Hepatocyte (in vitro differentiated cells): ENCODE data around the gene BAZ2B. TPM values are rescaled to one million over a fixed set of nuclear protein-coding genes. Genes with fewer than 3 reads are reported as not detected.

Experiments
- DNase-seq: peaks from one replicate; pipeline ENCODE4 v3.0.0-alpha.2; 2016; ENCODE audit warnings: low spot score
- H2AFZ ChIP-seq: fragments of 200-600 bp; sonication (generic); 2 replicates; pipeline ENCODE4 v1.6.0; 2016; ENCODE audit warnings: antibody characterized with exemption, mild to moderate bottlenecking
- H3K27ac ChIP-seq: fragments of 200-600 bp; sonication (generic); 2 replicates; pipeline ENCODE4 v1.5.1; 2016; ENCODE audit warnings: mild to moderate bottlenecking
- H3K27me3 ChIP-seq: fragments of 200-600 bp; sonication (generic); 2 replicates; pipeline ENCODE4 v1.6.1; 2016
- H3K36me3 ChIP-seq: fragments of 200-600 bp; sonication (generic); replicated peaks from 2 replicates; pipeline ENCODE4 v1.5.1; 2016; ENCODE audit warnings: low read depth; ENCODE audit not compliant: insufficient read depth
- H3K4me1 ChIP-seq: fragments of 200-600 bp; sonication (generic); 2 replicates; pipeline ENCODE4 v1.5.1; 2016; ENCODE audit warnings: mild to moderate bottlenecking, moderate library complexity; ENCODE audit not compliant: insufficient read depth
- H3K4me2 ChIP-seq: fragments of 200-600 bp; sonication (generic); 2 replicates; pipeline ENCODE4 v1.6.0; 2016
- H3K4me3 ChIP-seq: fragments of 200-600 bp; sonication (generic); 2 replicates; pipeline ENCODE4 v1.5.1; 2016; ENCODE audit warnings: mild to moderate bottlenecking
- H3K79me2 ChIP-seq: fragments of 200-600 bp; sonication (generic); 2 replicates; pipeline ENCODE4 v1.6.0; 2017; ENCODE audit warnings: mild to moderate bottlenecking
- H3K9me2 ChIP-seq: fragments of 200-600 bp; sonication (generic); replicated peaks from 2 replicates; pipeline ENCODE4 v1.6.0; 2017; ENCODE audit warnings: mild to moderate bottlenecking; ENCODE audit not compliant: insufficient read depth
- H3K9me3 ChIP-seq: fragments of 200-600 bp; sonication (generic); 2 replicates; pipeline ENCODE4 v1.5.1; 2016; ENCODE audit warnings: low read depth, mild to moderate bottlenecking
- H4K20me1 ChIP-seq: fragments of 200-600 bp; sonication (generic); 2 replicates; pipeline ENCODE4 v1.6.0; 2016; ENCODE audit warnings: mild to moderate bottlenecking; ENCODE audit not compliant: insufficient read depth, poor library complexity, severe bottlenecking
- CTCF ChIP-seq: fragments of 200-600 bp; sonication (generic); IDR thresholded peaks from 2 replicates; pipeline ENCODE4 v1.5.1; 2016; ENCODE audit warnings: antibody characterized with exemption, mild to moderate bottlenecking; ENCODE audit not compliant: poor library complexity
- EZH2 ChIP-seq: fragments of 200-600 bp; sonication (generic); IDR thresholded peaks from 2 replicates; pipeline ENCODE4 v1.6.1; 2016; ENCODE audit warnings: antibody characterized with exemption, mild to moderate bottlenecking, borderline replicate concordance
- EZH2phosphoT487 ChIP-seq: fragments of 200-600 bp; sonication (generic); IDR thresholded peaks from one replicate; pipeline ENCODE4 v1.6.1; 2018; ENCODE audit warnings: antibody characterized with exemption, mild to moderate bottlenecking, low read depth, moderate library complexity; ENCODE audit not compliant: unreplicated experiment, severe bottlenecking
- WGBS: methylation state at CpG from one replicate; pipeline ENCODE4 v1.1.6; 2016; ENCODE audit warnings: low lambda C conversion rate; ENCODE audit errors: missing lambda C conversion rate; 5-methylcytosine and 5-hydroxymethylcytosine counted together
- polyA plus RNA-seq: library from polyadenylated mRNA; unstranded; fragments of >200 nt; fragmentation: Nextera tagmentation; extraction: Ambion mirVana; gene quantifications from 2 replicates; pipeline ENCODE4 v1.2.1, GENCODE V29; 2016
- total RNA-seq: library from RNA; depleted of rRNA; stranded (reverse); fragments of >200 nt; gene quantifications from 2 replicates; pipeline ENCODE4 v1.2.3, GENCODE V29; 2014

The BAZ2B gene
- total and polyA plus RNA-seq, 2 experiments from 2014 or later: 40.7 to 83.3 TPM

DNA sequence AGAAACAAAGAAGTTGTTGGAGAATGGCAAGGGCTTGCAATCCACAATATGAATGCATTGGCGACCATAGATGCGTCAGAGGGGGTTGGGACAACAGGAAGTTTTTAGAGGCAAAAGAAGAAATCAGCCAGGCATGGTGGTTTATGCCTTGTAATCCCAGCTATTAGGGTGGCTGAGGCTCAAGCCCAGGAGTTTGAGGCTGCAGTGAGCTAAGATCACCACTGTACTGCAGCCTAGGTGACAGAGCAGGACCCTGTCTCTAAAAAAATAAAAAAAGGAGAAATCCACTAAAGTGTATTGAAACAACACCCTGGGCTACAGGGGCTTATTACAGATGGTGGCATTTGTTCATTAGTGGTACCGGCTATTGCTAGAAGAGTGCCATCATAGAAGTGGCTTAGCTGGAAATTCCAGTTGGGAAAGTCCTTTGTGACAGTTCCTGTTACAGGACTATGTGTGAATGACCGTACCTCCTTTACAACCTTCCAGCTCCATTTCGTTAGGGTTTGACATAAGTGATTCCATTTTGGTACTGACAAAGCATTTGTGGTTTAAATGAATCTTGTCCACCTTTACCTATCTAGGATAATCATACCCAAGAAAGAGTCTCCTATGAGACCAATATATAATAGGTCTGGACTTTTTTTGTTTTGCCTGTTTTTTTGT lies 319.2 kb downstream of the BAZ2B start:
- Histone ChIP-seq H3K9me2 (no peaks in the 10 kb centered on the region), H2AFZ (no peak overlapping the region), H3K27ac (no peak overlapping the region), H3K79me2 (no peaks in the 10 kb centered on the region), H4K20me1 (no peaks in the 10 kb centered on the region), H3K4me1 (no peaks in the 10 kb centered on the region), H3K27me3 (no peaks in the 10 kb centered on the region), H3K4me2 (no peak overlapping the region), H3K9me3 (no peaks in the 10 kb centered on the region), H3K4me3 (no peak overlapping the region), H3K36me3 (no peaks in the 10 kb centered on the region)
- no peak for DNase-seq
- WGBS: 83% methylated on average over 5 of the region's 5 CpGs
- TF ChIP-seq CTCF: no peak
- no peak for TF ChIP-seq EZH2
- no peak for TF ChIP-seq EZH2phosphoT487

- H2AFZ ChIP-seq: no peak overlapping the region
- H3K4me2 ChIP-seq: no peak overlapping the region
- H3K4me3 ChIP-seq: no peak overlapping the region
- H3K9me2 ChIP-seq: no peaks in the 10 kb centered on the region
- no peaks in the 10 kb centered on the region for H3K79me2 ChIP-seq
- H4K20me1 ChIP-seq: no peaks in the 10 kb centered on the region
- TF ChIP-seq EZH2: no peak
- TF ChIP-seq CTCF: no peak
- no peak for TF ChIP-seq EZH2phosphoT487
- no peaks in the 10 kb centered on the region for H3K36me3 ChIP-seq
- H3K27me3 ChIP-seq: no peaks in the 10 kb centered on the region
- WGBS: 69% methylated on average over 6 of the region's 6 CpGs
- DNase-seq: no peak
- peaks cover 4% of the 10 kb centered on the region for H3K4me1 ChIP-seq
- no peak overlapping the region for H3K27ac ChIP-seq
- H3K9me3 ChIP-seq: no peaks in the 10 kb centered on the region
These were observed 324.2 kb downstream of the BAZ2B start for GRCh38 chr2:159292157-159292556.

DNA sequence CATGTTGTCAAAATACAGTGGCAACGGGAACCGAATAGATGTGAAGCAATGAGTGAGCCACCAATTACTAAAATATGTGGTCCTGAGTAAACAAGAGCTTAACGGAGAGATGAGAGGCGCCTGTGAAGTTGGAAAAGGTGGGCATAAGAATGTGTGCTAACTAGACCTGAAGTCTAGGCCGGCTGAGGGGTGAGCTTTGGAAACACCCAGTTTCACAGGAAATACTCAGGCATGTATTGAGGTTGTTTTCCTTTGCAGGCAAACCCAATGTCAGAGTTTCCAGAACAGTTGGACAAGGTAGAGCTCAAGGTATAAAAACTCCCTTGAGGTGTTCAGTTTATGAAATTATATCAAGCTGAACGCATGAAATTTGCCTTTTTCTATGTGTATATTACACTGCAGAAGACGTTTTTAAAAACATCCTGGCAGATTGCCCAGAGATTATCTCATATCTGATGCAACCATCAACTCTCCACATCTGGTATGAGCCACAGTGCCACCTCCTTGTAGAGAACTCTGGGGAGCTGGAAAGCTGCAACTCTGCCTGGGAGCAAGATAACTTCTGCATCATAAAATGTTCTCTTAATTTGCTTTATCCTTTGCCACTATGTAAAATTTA lies 325.9 kb downstream of the BAZ2B start:
- 66% methylated on average over 7 of the region's 7 CpGs for WGBS
- TF ChIP-seq EZH2phosphoT487: no peak
- TF ChIP-seq EZH2: no peak
- no peak for TF ChIP-seq CTCF
- no peak overlapping the region for H3K4me2 ChIP-seq

More for the DNA sequence above, 325.9 kb downstream of the BAZ2B start:
- no peaks in the 10 kb centered on the region for H3K27me3 ChIP-seq
- no peaks in the 10 kb centered on the region for H3K9me2 ChIP-seq
- no peak overlapping the region for H3K4me3 ChIP-seq
- H3K4me1 ChIP-seq: peaks cover 5% of the 10 kb centered on the region
- H3K9me3 ChIP-seq: no peaks in the 10 kb centered on the region
- DNase-seq: peak; percentile 63
- H3K79me2 ChIP-seq: peaks cover 2% of the 10 kb centered on the region
- H3K36me3 ChIP-seq: no peaks in the 10 kb centered on the region
- no peaks in the 10 kb centered on the region for H4K20me1 ChIP-seq
- H3K27ac ChIP-seq: no peak overlapping the region
- no peak overlapping the region for H2AFZ ChIP-seq
